Panc1 (cell line): Measurements from ENCODE around the gene GPNMB. TPM values are rescaled to one million over a fixed set of nuclear protein-coding genes. Genes with fewer than 3 reads are reported as not detected.

Experiments used
- ATAC-seq: fragments of 200-7000 bp; cut with Tn5 transposase; 2 replicates; pipeline ENCODE4 v1.9.1; 2020; ENCODE audit warnings: mild to moderate bottlenecking, moderate library complexity
- BruUV-seq: library from RNA; stranded (reverse); fragments of 400-500 nt; replicated peaks from 2 replicates; lab custom pipeline; 2021; lab: Mats Ljungman, UMichigan
- CTCF ChIA-PET: fragments of 300-600 bp; sonication (Branson Sonifier 250); formaldehyde crosslinking; loops from one replicate; lab custom pipeline; 2022; ENCODE audit warnings: antibody characterized with exemption; lab: Charles Lee
- POLR2A ChIA-PET: fragments of 300-600 bp; sonication (Branson Sonifier 250); formaldehyde crosslinking; loops from one replicate; lab custom pipeline; 2022; ENCODE audit warnings: antibody characterized with exemption; lab: Charles Lee
- DNase-seq: peaks from one replicate; pipeline ENCODE4 v3.0.0-alpha.2; 2010; ENCODE audit warnings: low read depth, low spot score
- H3K27ac ChIP-seq: 2 replicates; pipeline ENCODE4 v1.5.1; 2011; ENCODE audit warnings: mild to moderate bottlenecking, low read length, inconsistent platforms
- H3K27me3 ChIP-seq: fragments of 200-500 bp; sonication (Bioruptor generic); 2 replicates; pipeline ENCODE4 v1.6.0; 2014; ENCODE audit warnings: low read length, inconsistent platforms; ENCODE audit not compliant: control insufficient read depth, insufficient read depth
- H3K36me3 ChIP-seq: fragments of 200-500 bp; sonication (Bioruptor generic); 2 replicates; pipeline ENCODE4 v1.5.1; 2014; ENCODE audit warnings: inconsistent platforms, mild to moderate bottlenecking, low read length, moderate library complexity; ENCODE audit not compliant: control insufficient read depth, insufficient read depth
- H3K4me1 ChIP-seq: 2 replicates; pipeline ENCODE4 v1.5.1; 2011; ENCODE audit warnings: inconsistent platforms, mild to moderate bottlenecking, low read length, moderate library complexity; ENCODE audit not compliant: control insufficient read depth, insufficient read depth
- H3K4me3 ChIP-seq, 2 experiments: 2 replicates each; pipeline ENCODE4 v1.5.1; 2011 to 2012; ENCODE audit warnings: low read depth in 2 of 2, low read length in 2 of 2, mild to moderate bottlenecking in 2 of 2, inconsistent platforms in 1 of 2, moderate library complexity in 1 of 2
- H3K9me3 ChIP-seq: fragments of 200-500 bp; sonication (Bioruptor generic); 2 replicates; pipeline ENCODE4 v1.5.1; 2014; ENCODE audit warnings: low read depth, mild to moderate bottlenecking, inconsistent platforms, low read length, moderate library complexity; ENCODE audit not compliant: control insufficient read depth, insufficient read depth
- CTCF ChIP-seq: fragments of 450-650 bp; IDR thresholded peaks from 2 replicates; pipeline ENCODE4 v1.5.1; 2017; ENCODE audit warnings: mild to moderate bottlenecking
- POLR2AphosphoS5 ChIP-seq: IDR thresholded peaks from 2 replicates; pipeline ENCODE4 v1.6.1; 2012; ENCODE audit warnings: mild to moderate bottlenecking, low read depth, low read length, moderate library complexity
- REST ChIP-seq, 2 experiments: IDR thresholded peaks; 2 replicates each; pipeline ENCODE4 v1.6.1; 2011 to 2012; ENCODE audit warnings: low read depth in 2 of 2, control low read depth in 1 of 2, low read length in 1 of 2, mild to moderate bottlenecking in 1 of 2, moderate library complexity in 1 of 2; ENCODE audit not compliant: insufficient read depth in 1 of 2
- SIN3A ChIP-seq: IDR thresholded peaks from 2 replicates; pipeline ENCODE4 v1.6.1; 2012; ENCODE audit warnings: low read depth, mild to moderate bottlenecking, low read length, moderate library complexity, borderline replicate concordance; ENCODE audit not compliant: insufficient read depth
- TCF7L2 ChIP-seq: IDR thresholded peaks from 2 replicates; pipeline ENCODE4 v1.6.1; 2011; ENCODE audit warnings: mild to moderate bottlenecking, low read depth, low read length, inconsistent platforms
- in situ Hi-C: cut with HindIII; loops from 2 replicates; pipeline ENCODE4 v1.10.0; 2016; ENCODE audit warnings: low sequenced_read_pairs, low pct_unique_long_range_greater_than_20kb
- intact Hi-C: fragments of 100-400 bp; cut with micrococcal nuclease; formaldehyde crosslinking; loops from one replicate; pipeline ENCODE4 v1.10.0; 2022; ENCODE audit not compliant: unreplicated experiment
- total RNA-seq: library from RNA; stranded (reverse); gene quantifications from one replicate; pipeline ENCODE4 v1.2.1, GENCODE V29; 2021; ENCODE audit not compliant: unreplicated experiment

The GPNMB gene
- total RNA-seq, 1 experiment from 2014 or later, result 2.1 TPM

GRCh38 chr7:23283086-23283485 is 36.5 kb downstream of the GPNMB start:
- DNase-seq (no peak), ATAC-seq (no peak)
- intact Hi-C loops, result no loop called here
- BruUV-seq, result no TSS peak
- in situ Hi-C loops, result no loop called here
- Histone ChIP-seq H3K9me3 (no peaks in the 10 kb centered on the region), H3K27me3 (no peaks in the 10 kb centered on the region), H3K4me3 (no peak overlapping the region), H3K36me3 (no peaks in the 10 kb centered on the region), H3K4me1 (no peaks in the 10 kb centered on the region), H3K27ac (no peak overlapping the region)
- POLR2A ChIA-PET, result interaction anchor here (1.0 kb wide), 1 partner anchor 16 kb away, joined by 6 read pairs; the partner anchor contains the start of gene MALSU1
- TF ChIP-seq TCF7L2 (no peak), SIN3A (no peak), CTCF (no peak), POLR2AphosphoS5 (no peak), REST (IDR thresholded peaks at IDR 0.05; ENCODE audit: insufficient read depth in 1 of 2, low read depth in 2 of 2, low read length in 1 of 2) (no peak)
- CTCF ChIA-PET, result no interaction called here

- DNase-seq (no peak), ATAC-seq (no peak)
- in situ Hi-C loops, result no loop called here
- Histone ChIP-seq H3K36me3 (no peaks in the 10 kb centered on the region), H3K27me3 (no peaks in the 10 kb centered on the region), H3K4me3 (no peak overlapping the region), H3K27ac (no peak overlapping the region), H3K9me3 (no peaks in the 10 kb centered on the region), H3K4me1 (no peaks in the 10 kb centered on the region)
- no TSS peak for BruUV-seq
- CTCF ChIA-PET, result interaction anchor here (0.5 kb wide), 1 partner anchor 50 kb away, joined by 4 read pairs; no protein-coding TSS in a partner anchor
- POLR2A ChIA-PET, result no interaction called here
- intact Hi-C loops, result no loop called here
- TF ChIP-seq TCF7L2 (no peak), POLR2AphosphoS5 (no peak), REST (IDR thresholded peaks at IDR 0.05; ENCODE audit: insufficient read depth in 1 of 2, low read depth in 2 of 2, low read length in 1 of 2) (no peak), SIN3A (no peak), CTCF (no peak)
Measured at GRCh38 chr7:23284871-23285270, 38.3 kb downstream of the GPNMB start.
